HL-60 (cell line): ENCODE data around the gene GBX1.

Experiments
- DNase-seq, 2 experiments: peaks; one replicate each; pipeline ENCODE4 v3.0.0-alpha.2; 2010 to 2020; ENCODE audit warnings: low read depth in 1 of 2, low spot score in 1 of 2
- H3K27ac ChIP-seq: fragments of 250-450 bp; sonication (Bioruptor Pico); replicated peaks from 2 replicates; pipeline ENCODE4 v1.5.1; 2020; ENCODE audit warnings: mild to moderate bottlenecking, moderate library complexity
- H3K27me3 ChIP-seq: fragments of 250-450 bp; sonication (Bioruptor Pico); 2 replicates; pipeline ENCODE4 v1.5.1; 2021; ENCODE audit warnings: mild to moderate bottlenecking, moderate library complexity; ENCODE audit not compliant: insufficient read depth, poor library complexity, severe bottlenecking
- H3K4me3 ChIP-seq: replicated peaks from 2 replicates; pipeline ENCODE4 v1.5.1; 2011; ENCODE audit warnings: mild to moderate bottlenecking, control low read depth, low read length; ENCODE audit not compliant: insufficient read depth
- GABPA ChIP-seq: IDR thresholded peaks from 2 replicates; pipeline ENCODE4 v1.6.1; 2012; ENCODE audit warnings: low read depth
- POLR2AphosphoS5 ChIP-seq: IDR thresholded peaks from 2 replicates; pipeline ENCODE4 v1.6.1; 2012; ENCODE audit warnings: low read depth
- SPI1 ChIP-seq: IDR thresholded peaks from 2 replicates; pipeline ENCODE4 v1.6.1; 2012; ENCODE audit warnings: low read depth, mild to moderate bottlenecking, borderline replicate concordance
- TF ChIP-seq, protein P1 (sequence below): IDR thresholded peaks from 2 replicates; pipeline ENCODE4 v1.6.1; 2012; ENCODE audit warnings: low read depth; ENCODE audit not compliant: insufficient replicate concordance
- TF ChIP-seq, protein P2 (sequence below): IDR thresholded peaks from one replicate; pipeline ENCODE4 v1.5.1; 2011; ENCODE audit warnings: low read length, control low read depth, inconsistent platforms; ENCODE audit not compliant: insufficient read depth

GBX1 gene

DNA sequence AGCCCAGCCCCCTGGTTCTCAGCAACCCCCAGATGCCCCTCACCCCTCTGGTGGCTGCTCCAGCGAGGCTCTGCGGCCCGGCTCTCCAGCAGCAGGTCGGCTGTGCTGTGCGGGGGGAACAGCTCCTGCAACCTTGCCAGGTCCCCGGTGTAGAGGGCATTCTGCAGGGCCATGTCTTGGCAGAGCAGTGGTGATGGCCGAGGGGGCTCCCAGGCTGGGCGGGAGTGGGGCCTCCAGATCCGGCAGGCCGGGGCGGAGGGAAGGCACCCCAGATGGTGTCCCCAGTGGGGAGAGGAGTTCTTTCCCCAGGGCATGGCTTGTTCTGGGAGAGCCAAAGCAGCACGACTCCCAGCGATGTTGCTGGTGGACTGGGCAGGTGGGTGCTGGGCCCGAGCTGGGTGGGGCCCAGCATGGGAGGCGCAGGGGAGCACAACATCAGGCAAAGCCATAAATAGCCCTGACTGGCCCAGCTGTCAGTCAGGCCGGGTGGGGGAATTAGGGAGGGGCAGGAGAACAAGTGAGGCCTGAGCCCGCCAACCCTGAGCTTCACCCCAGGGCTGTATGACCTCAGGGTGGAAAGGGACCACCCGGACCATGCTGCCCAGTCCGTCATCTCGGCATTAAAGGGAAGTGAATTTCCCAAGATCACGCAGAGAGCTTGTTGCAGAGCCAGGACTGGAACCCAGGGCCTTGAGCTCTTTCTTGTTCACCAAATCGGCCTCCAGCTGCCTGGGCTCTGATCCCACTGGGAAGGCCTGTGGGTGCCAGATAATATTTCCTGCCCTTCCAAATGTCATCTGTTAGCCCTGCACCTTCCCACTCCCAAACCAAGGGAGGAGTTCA, 20.1 kb upstream of the GBX1 start:
- Histone ChIP-seq H3K27me3 (peaks cover 12% of the 10 kb centered on the region), H3K27ac (no peak overlapping the region), H3K4me3 (no peak overlapping the region)
- no peak for DNase-seq
- no peak for TF ChIP-seq POLR2AphosphoS5
- TF ChIP-seq SPI1, result no peak
- TF ChIP-seq, protein P1, sequence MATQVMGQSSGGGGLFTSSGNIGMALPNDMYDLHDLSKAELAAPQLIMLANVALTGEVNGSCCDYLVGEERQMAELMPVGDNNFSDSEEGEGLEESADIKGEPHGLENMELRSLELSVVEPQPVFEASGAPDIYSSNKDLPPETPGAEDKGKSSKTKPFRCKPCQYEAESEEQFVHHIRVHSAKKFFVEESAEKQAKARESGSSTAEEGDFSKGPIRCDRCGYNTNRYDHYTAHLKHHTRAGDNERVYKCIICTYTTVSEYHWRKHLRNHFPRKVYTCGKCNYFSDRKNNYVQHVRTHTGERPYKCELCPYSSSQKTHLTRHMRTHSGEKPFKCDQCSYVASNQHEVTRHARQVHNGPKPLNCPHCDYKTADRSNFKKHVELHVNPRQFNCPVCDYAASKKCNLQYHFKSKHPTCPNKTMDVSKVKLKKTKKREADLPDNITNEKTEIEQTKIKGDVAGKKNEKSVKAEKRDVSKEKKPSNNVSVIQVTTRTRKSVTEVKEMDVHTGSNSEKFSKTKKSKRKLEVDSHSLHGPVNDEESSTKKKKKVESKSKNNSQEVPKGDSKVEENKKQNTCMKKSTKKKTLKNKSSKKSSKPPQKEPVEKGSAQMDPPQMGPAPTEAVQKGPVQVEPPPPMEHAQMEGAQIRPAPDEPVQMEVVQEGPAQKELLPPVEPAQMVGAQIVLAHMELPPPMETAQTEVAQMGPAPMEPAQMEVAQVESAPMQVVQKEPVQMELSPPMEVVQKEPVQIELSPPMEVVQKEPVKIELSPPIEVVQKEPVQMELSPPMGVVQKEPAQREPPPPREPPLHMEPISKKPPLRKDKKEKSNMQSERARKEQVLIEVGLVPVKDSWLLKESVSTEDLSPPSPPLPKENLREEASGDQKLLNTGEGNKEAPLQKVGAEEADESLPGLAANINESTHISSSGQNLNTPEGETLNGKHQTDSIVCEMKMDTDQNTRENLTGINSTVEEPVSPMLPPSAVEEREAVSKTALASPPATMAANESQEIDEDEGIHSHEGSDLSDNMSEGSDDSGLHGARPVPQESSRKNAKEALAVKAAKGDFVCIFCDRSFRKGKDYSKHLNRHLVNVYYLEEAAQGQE, result no peak
- TF ChIP-seq, protein P2, sequence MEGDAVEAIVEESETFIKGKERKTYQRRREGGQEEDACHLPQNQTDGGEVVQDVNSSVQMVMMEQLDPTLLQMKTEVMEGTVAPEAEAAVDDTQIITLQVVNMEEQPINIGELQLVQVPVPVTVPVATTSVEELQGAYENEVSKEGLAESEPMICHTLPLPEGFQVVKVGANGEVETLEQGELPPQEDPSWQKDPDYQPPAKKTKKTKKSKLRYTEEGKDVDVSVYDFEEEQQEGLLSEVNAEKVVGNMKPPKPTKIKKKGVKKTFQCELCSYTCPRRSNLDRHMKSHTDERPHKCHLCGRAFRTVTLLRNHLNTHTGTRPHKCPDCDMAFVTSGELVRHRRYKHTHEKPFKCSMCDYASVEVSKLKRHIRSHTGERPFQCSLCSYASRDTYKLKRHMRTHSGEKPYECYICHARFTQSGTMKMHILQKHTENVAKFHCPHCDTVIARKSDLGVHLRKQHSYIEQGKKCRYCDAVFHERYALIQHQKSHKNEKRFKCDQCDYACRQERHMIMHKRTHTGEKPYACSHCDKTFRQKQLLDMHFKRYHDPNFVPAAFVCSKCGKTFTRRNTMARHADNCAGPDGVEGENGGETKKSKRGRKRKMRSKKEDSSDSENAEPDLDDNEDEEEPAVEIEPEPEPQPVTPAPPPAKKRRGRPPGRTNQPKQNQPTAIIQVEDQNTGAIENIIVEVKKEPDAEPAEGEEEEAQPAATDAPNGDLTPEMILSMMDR, result no peak
- TF ChIP-seq GABPA, result no peak

DNA sequence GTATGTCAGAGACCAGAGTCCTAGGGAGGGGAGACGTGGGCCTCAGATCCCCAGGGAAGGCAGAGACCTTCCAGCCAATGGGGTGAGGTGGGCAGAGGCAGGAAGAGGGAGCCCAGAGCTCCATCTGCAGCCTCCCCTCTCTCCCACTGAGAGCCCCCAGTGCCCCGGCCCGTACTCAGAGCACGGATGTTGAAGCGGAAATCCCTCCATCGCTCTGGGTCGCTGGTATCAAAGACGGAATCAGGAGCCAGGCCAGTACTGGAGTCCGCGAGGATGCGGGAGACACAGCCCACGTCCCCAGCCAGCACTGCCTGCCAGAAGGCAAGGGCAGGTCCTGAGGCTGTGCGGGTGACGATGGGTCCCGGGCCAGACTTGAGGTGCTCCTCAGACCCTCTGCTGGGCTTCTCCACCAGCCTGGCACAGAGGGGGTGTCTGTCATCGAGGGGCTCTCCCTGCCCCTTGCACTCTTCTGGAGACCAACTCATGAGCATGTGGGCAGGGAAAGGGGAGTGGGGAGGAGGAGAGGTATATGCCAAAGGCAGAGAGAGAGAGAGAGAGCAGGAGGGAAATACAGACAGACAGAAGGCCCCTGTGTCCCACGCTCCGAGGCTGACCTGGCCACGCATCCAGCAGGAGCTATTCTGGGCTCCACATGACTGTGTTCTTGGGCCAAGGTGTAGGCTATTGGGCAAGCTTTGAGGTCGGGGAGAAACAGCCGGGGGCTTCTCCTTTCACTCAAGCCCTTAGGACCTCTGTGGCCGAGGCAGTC, 19.3 kb upstream of the GBX1 start, which contains the start of gene ASB10:
Gene ASB10 (minus strand): TSS at position 611 of the 769 bp plus-strand sequence. CDS start 120 bp downstream, at position 491.
- Histone ChIP-seq H3K27me3 (peaks cover 12% of the 10 kb centered on the region), H3K27ac (no peak within 1 kb of the TSS), H3K4me3 (no peak within 1 kb of the TSS)
- no peak for DNase-seq
- TF ChIP-seq, protein P2, result no peak
- TF ChIP-seq GABPA (no peak), SPI1 (no peak), POLR2AphosphoS5 (no peak)
- TF ChIP-seq, protein P1, result no peak

- DNase-seq, result no peak
- TF ChIP-seq SPI1 (no peak), GABPA (no peak), POLR2AphosphoS5 (no peak)
- TF ChIP-seq, protein P2, result no peak
- TF ChIP-seq, protein P1, result no peak
- Histone ChIP-seq H3K27ac (no peak overlapping the region), H3K4me3 (no peak overlapping the region), H3K27me3 (peaks cover 12% of the 10 kb centered on the region)
Measured at GRCh38 chr7:151185762-151186639, 18.5 kb upstream of the GBX1 start.
